Testis (tissue), 3 donors: ENCODE data around the gene ERN2. TPM values are rescaled to one million over a fixed set of nuclear protein-coding genes. Genes with fewer than 3 reads are reported as not detected.

Experiments
- DNase-seq: peaks from one replicate; pipeline ENCODE4 v3.0.0-alpha.2; 2019
- H3K27ac ChIP-seq, 2 donors: fragments of 200-600 bp; sonication (generic); one replicate each; pipeline ENCODE4 v1.5.1; 2019
- H3K27me3 ChIP-seq: fragments of 200-600 bp; sonication (generic); one replicate; pipeline ENCODE4 v1.5.1; 2019
- H3K36me3 ChIP-seq: fragments of 200-600 bp; sonication (generic); one replicate; pipeline ENCODE4 v1.5.1; 2017; ENCODE audit warnings: low read depth; ENCODE audit errors: missing control alignments
- H3K4me1 ChIP-seq: fragments of 200-600 bp; sonication (generic); one replicate; pipeline ENCODE4 v1.5.1; 2019
- H3K4me3 ChIP-seq, 2 donors: fragments of 200-600 bp; sonication (generic); one replicate each; pipeline ENCODE4 v1.5.1; 2017 to 2019
- H3K9me3 ChIP-seq: fragments of 200-600 bp; sonication (generic); one replicate; pipeline ENCODE4 v1.5.1; 2017
- CTCF ChIP-seq, 3 experiments: fragments of 450-650 bp in 2 of 3; fragments of 200-600 bp in 1 of 3; sonication (generic) in 1 of 3; IDR thresholded peaks; one replicate each; pipeline ENCODE4 v1.5.1; 2016 to 2019; ENCODE audit warnings: antibody characterized with exemption in 3 of 3, mild to moderate bottlenecking in 2 of 3, moderate library complexity in 1 of 3
- POLR2A ChIP-seq: fragments of 450-650 bp; IDR thresholded peaks from one replicate; pipeline ENCODE4 v1.6.1; 2017; ENCODE audit warnings: antibody characterized with exemption, mild to moderate bottlenecking, moderate library complexity
- WGBS, 2 donors: methylation state at CpG; one replicate each; pipeline ENCODE4 v1.1.5; 2018; 5-methylcytosine and 5-hydroxymethylcytosine counted together
- intact Hi-C: fragments of 100-400 bp; cut with DNase I; formaldehyde crosslinking; loops from one replicate; pipeline ENCODE4 v1.15.1; 2023; ENCODE audit warnings: low total_unique reads
- polyA plus RNA-seq: library from polyadenylated mRNA; stranded (reverse); fragments of 350-450 nt; fragmentation: Illumina TruSeq; extraction: RNeasy Lipid Tissue Mini Kit (QIAGEN cat#74804); gene quantifications from one replicate; pipeline ENCODE4 v1.2.3, GENCODE V29; 2014; ENCODE audit warnings: low read depth, low replicate concordance; ENCODE audit not compliant: insufficient read depth
- total RNA-seq, 2 donors: library from RNA; depleted of rRNA; stranded (reverse); fragments of >200 nt; gene quantifications; one replicate each; pipeline ENCODE4 v1.2.3, GENCODE V29; 2016

Gene ERN2
- total and polyA plus RNA-seq, 3 donors from 2014 or later: 0.32 to 0.94 (median 0.37) TPM

- no peaks in the 10 kb centered on the region for H3K9me3 ChIP-seq
- H3K4me1 ChIP-seq: no peaks in the 10 kb centered on the region
- no peaks in the 10 kb centered on the region for H3K36me3 ChIP-seq
- no peak overlapping the region for H3K4me3 ChIP-seq
- TF ChIP-seq POLR2A (no peak), CTCF (IDR thresholded peaks at IDR 0.05) (no peak)
- H3K27me3 ChIP-seq: no peaks in the 10 kb centered on the region
- intact Hi-C loops: no loop called here
- DNase-seq: no peak
- no peak overlapping the region for H3K27ac ChIP-seq
- WGBS, 2 donors: 91 to 95% methylated on average over 9 to 25 of the region's 25 CpGs
Observed at GRCh38 chr16:23690771-23691482, 22.1 kb downstream of the ERN2 start.

GRCh38 chr16:23689442-23690187, 23.4 kb downstream of the ERN2 start:
- no peaks in the 10 kb centered on the region for H3K36me3 ChIP-seq

GRCh38 chr16:23687034-23687808, 25.8 kb downstream of the ERN2 start:
- no peaks in the 10 kb centered on the region for H3K27me3 ChIP-seq
- H3K4me1 ChIP-seq: no peaks in the 10 kb centered on the region
- 93 to 96% methylated on average over 15 to 16 of the region's 16 CpGs for WGBS, 2 donors
- no peak for TF ChIP-seq CTCF (IDR thresholded peaks at IDR 0.05)
- no peak for TF ChIP-seq POLR2A
- no peak overlapping the region for H3K4me3 ChIP-seq
- H3K9me3 ChIP-seq: no peaks in the 10 kb centered on the region
- intact Hi-C loops: no loop called here
- no peak overlapping the region for H3K27ac ChIP-seq
- no peaks in the 10 kb centered on the region for H3K36me3 ChIP-seq
- DNase-seq: no peak

More at GRCh38 chr16:23689442-23690187, 23.4 kb downstream of the ERN2 start:
- no peak for DNase-seq
- intact Hi-C loops: no loop called here
- Histone ChIP-seq H3K27me3 (no peaks in the 10 kb centered on the region), H3K27ac (no peak overlapping the region), H3K9me3 (no peaks in the 10 kb centered on the region), H3K4me1 (no peaks in the 10 kb centered on the region), H3K4me3 (no peak overlapping the region)
- WGBS, 2 donors: 91 to 96% methylated on average over 33 to 36 of the region's 36 CpGs
- TF ChIP-seq CTCF (IDR thresholded peaks at IDR 0.05) (no peak), POLR2A (no peak)

GRCh38 chr16:23683487-23683886, 29.5 kb downstream of the ERN2 start:
- intact Hi-C loops: no loop called here
- 78 to 94% methylated on average over 2 to 3 of the region's 3 CpGs for whole genome bisulfite sequencing, 2 donors
- H3K9me3 ChIP-seq: no peaks in the 10 kb centered on the region

More at GRCh38 chr16:23683487-23683886, 29.5 kb downstream of the ERN2 start:
- Histone ChIP-seq H3K27ac (no peak overlapping the region), H3K36me3 (no peaks in the 10 kb centered on the region), H3K4me3 (no peak overlapping the region), H3K27me3 (no peaks in the 10 kb centered on the region), H3K4me1 (peaks cover 4% of the 10 kb centered on the region)
- DNase-seq: no peak
- TF ChIP-seq CTCF (IDR thresholded peaks at IDR 0.05) (no peak), POLR2A (no peak)
